ENCODE measurements around the gene GSTM4.
"Not testable (repeated sequence)": the region's sequence is repeated elsewhere in the genome, so short reads cannot be mapped to it uniquely, and the experiment has no call there.

GSTM4 gene

GRCh38 chr1:109691759-109692158 lies 35.9 kb downstream of the GSTM4 start:
- DNase-seq (ENCODE audit: extremely low spot score, insufficient read length, low read depth) (no peak), FAIRE-seq (no peak)

GRCh38 chr1:109694400-109694799 lies 38.5 kb downstream of the GSTM4 start:
- not testable (repeated sequence) for DNase-seq (ENCODE audit: extremely low spot score, insufficient read length, low read depth); FAIRE-seq

GRCh38 chr1:109695138-109695537 lies 39.2 kb downstream of the GSTM4 start:
- not testable (repeated sequence) for FAIRE-seq; DNase-seq (ENCODE audit: extremely low spot score, insufficient read length, low read depth)

GRCh38 chr1:109697066-109697465 lies 41.2 kb downstream of the GSTM4 start:
- DNase-seq (ENCODE audit: extremely low spot score, insufficient read length, low read depth) (no peak), FAIRE-seq (no peak)

- FAIRE-seq: not testable (repeated sequence)
These were observed 42.0 kb downstream of the GSTM4 start for GRCh38 chr1:109697861-109698260.

GRCh38 chr1:109702940-109703339 lies 47.0 kb downstream of the GSTM4 start:
- not testable (repeated sequence) for FAIRE-seq; DNase-seq (ENCODE audit: extremely low spot score, insufficient read length, low read depth)

More at GRCh38 chr1:109697861-109698260, 42.0 kb downstream of the GSTM4 start:
- DNase-seq (ENCODE audit: extremely low spot score, insufficient read length, low read depth): not testable (repeated sequence)

- no peak for DNase-seq (ENCODE audit: extremely low spot score, insufficient read length, low read depth)
These were observed 48.3 kb downstream of the GSTM4 start for GRCh38 chr1:109704173-109704572.

GRCh38 chr1:109705411-109705810 lies 49.5 kb downstream of the GSTM4 start:
- FAIRE-seq (no peak), DNase-seq (ENCODE audit: extremely low spot score, insufficient read length, low read depth) (no peak)

More at GRCh38 chr1:109704173-109704572, 48.3 kb downstream of the GSTM4 start:
- no peak for FAIRE-seq

- FAIRE-seq; DNase-seq (ENCODE audit: extremely low spot score, insufficient read length, low read depth): not testable (repeated sequence)
These were observed 53.0 kb downstream of the GSTM4 start for GRCh38 chr1:109708949-109709348.

- not testable (repeated sequence) for DNase-seq (ENCODE audit: extremely low spot score, insufficient read length, low read depth); FAIRE-seq
These were observed 53.9 kb downstream of the GSTM4 start for GRCh38 chr1:109709822-109710221.
